Measurements from ENCODE around the gene APLN. TPM values are rescaled to one million over a fixed set of nuclear protein-coding genes. Genes with fewer than 3 reads are reported as not detected.
A peak's percentile ranks its signal among the peaks of the same experiment; 100 is the strongest.

APLN gene
- total RNA-seq, 5 donors from 2014 or later (not counting 1 experiment from before 2014, with no cell fraction given): 0.06 TPM; not detected in 4

DNA sequence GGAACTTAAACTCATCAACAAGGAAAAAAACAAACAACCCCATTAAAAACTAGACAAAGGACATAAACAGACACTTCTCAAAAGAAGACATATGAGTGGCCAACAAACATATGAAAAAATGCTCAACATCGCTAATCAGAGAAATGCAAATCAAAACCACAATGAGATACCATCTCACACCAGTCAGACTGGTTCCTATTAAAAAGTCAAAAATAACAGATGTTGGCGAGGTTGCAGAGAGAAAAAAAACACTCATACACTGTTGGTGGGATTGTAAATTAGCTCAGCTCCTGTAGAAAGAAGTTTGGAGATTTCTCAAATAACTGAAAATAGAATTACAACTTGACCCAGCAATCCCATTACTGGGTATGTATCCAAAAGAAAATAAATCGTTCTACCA, 28.7 kb downstream of the APLN start:
- ATAC-seq (replicated peaks in 1 of 4): no peak
- no CpG with 5 or more reads among the region's 3 CpGs for WGBS (ENCODE audit: insufficient coverage)
- no peaks in the 10 kb centered on the region for H3K36me3 Mint-ChIP-seq

DNA sequence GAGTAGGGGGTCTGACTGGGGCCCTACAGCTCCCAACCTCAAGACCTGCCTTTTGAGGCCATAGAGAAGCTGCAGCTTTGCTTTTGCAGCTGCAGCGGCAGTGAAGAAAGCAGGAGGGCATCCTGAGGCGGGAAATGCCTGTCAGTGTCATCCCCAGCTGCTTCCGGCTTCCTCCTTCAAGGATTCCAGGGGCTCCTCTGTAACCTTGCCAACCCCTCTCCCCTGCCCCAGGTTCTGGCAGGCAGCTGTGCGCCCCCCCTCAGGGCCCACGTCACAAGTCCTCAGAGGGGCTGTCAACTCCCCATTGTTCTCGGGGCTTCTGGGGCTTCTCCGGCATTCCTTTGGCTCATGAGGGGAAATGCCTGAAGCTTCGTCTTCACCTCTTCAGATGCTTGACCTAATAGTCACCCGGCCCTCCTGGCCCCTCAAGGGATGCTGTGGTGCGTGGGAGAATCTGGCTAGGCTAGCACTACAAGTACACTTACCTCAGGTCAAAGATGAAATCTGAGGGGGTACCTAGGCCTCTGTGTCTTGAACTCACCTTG, 31.9 kb downstream of the APLN start:
- no peak for ATAC-seq (replicated peaks in 1 of 4)
- no peak overlapping the region for H3K27ac ChIP-seq (ENCODE audit: low read length)
- no peak overlapping the region for H3K4me3 ChIP-seq (ENCODE audit: control insufficient read depth in 1 of 2, extremely low read depth in 1 of 2, low read length in 1 of 2)
- no peaks in the 10 kb centered on the region for H3K27me3 ChIP-seq (replicated peaks in 1 of 2; ENCODE audit: control insufficient read depth in 2 of 2, extremely low read depth in 1 of 2, insufficient read depth in 2 of 2, low read length in 1 of 2)
- no peak for DNase-seq
- Mint-ChIP-seq H3K36me3 (no peaks in the 10 kb centered on the region), H3K27me3 (peaks cover 1 to 34% of the 10 kb centered on the region in 2 donors), H3K4me1 (peaks cover 0 to 8% (median 0%) of the 10 kb centered on the region in 3 donors), H3K9me3 (no peaks in the 10 kb centered on the region), H3K27ac (no peak overlapping the region), H3K4me3 (no peak overlapping the region)
- H3K4me1 ChIP-seq (ENCODE audit: control insufficient read depth in 1 of 2, extremely low read depth in 1 of 2, insufficient read depth in 2 of 2, low read length in 2 of 2): no peaks in the 10 kb centered on the region
- ChIA-PET POLR2A (no interaction called here), CTCF (no interaction called here)
- H3K36me3 ChIP-seq (ENCODE audit: control insufficient read depth in 2 of 2, extremely low read depth in 1 of 2, insufficient read depth in 1 of 2, low read length in 1 of 2): no peaks in the 10 kb centered on the region
- no peaks in the 10 kb centered on the region for H3K9me3 ChIP-seq
- WGBS (ENCODE audit: insufficient coverage): 100% methylated on average over 1 of the region's 10 CpGs

More for the DNA sequence above, 28.7 kb downstream of the APLN start:
- H3K27me3 ChIP-seq (replicated peaks in 1 of 2; ENCODE audit: control insufficient read depth in 2 of 2, extremely low read depth in 1 of 2, insufficient read depth in 2 of 2, low read length in 1 of 2): no peaks in the 10 kb centered on the region
- Mint-ChIP-seq H3K27me3 (peaks cover 1 to 31% of the 10 kb centered on the region in 2 donors), H3K4me1 (peaks cover 0 to 8% (median 0%) of the 10 kb centered on the region in 3 donors), H3K27ac (no peak overlapping the region), H3K4me3 (no peak overlapping the region), H3K9me3 (no peaks in the 10 kb centered on the region)
- H3K4me3 ChIP-seq (ENCODE audit: control insufficient read depth in 1 of 2, extremely low read depth in 1 of 2, low read length in 1 of 2): no peak overlapping the region
- no peak for DNase-seq
- H3K4me1 ChIP-seq (ENCODE audit: control insufficient read depth in 1 of 2, extremely low read depth in 1 of 2, insufficient read depth in 2 of 2, low read length in 2 of 2): no peaks in the 10 kb centered on the region
- H3K36me3 ChIP-seq (ENCODE audit: control insufficient read depth in 2 of 2, extremely low read depth in 1 of 2, insufficient read depth in 1 of 2, low read length in 1 of 2): no peaks in the 10 kb centered on the region
- POLR2A ChIA-PET: no interaction called here
- no peak overlapping the region for H3K27ac ChIP-seq (ENCODE audit: low read length)
- CTCF ChIA-PET: interaction anchor here in 1 of 2 donors (0.6 kb wide), 1 partner anchor 12 kb away, joined by 3 read pairs; no protein-coding TSS in a partner anchor
- H3K9me3 ChIP-seq: no peaks in the 10 kb centered on the region

DNA sequence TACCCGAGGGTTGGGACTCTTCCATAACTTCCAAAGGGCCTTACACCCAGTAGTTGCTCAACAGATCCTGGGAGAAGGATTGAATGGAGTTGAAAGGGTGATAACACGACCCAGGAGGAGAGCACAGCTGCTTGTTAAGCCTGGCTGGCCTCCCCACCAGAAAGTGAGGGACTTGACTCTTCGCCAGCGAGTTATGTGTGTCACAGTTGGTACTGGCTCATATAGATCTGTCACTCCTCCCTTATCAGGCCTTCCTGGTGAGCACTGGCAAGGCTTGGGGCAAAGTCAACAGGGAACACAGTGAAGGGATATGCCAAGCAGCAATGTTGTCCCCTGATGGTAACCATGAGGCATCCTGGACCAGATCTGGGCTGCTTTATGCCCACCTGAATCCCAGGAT, 35.8 kb downstream of the APLN start:
- H3K27me3 Mint-ChIP-seq: peaks cover 0 to 25% of the 10 kb centered on the region in 2 donors
- H3K9me3 ChIP-seq: no peaks in the 10 kb centered on the region
- WGBS (ENCODE audit: insufficient coverage): no CpG with 5 or more reads among the region's 4 CpGs
- no peak overlapping the region for H3K4me3 Mint-ChIP-seq
- H3K4me3 ChIP-seq (ENCODE audit: control insufficient read depth in 1 of 2, extremely low read depth in 1 of 2, low read length in 1 of 2): no peak overlapping the region
- H3K27ac ChIP-seq (ENCODE audit: low read length): no peak overlapping the region
- ChIA-PET POLR2A (no interaction called here), CTCF (no interaction called here)
- H3K27ac Mint-ChIP-seq: no peak overlapping the region
- H3K9me3 Mint-ChIP-seq: no peaks in the 10 kb centered on the region
- DNase-seq (no peak), ATAC-seq (replicated peaks in 1 of 4) (no peak)
- no peaks in the 10 kb centered on the region for H3K4me1 ChIP-seq (ENCODE audit: control insufficient read depth in 1 of 2, extremely low read depth in 1 of 2, insufficient read depth in 2 of 2, low read length in 2 of 2)
- no peaks in the 10 kb centered on the region for H3K36me3 Mint-ChIP-seq
- no peaks in the 10 kb centered on the region for H3K27me3 ChIP-seq (replicated peaks in 1 of 2; ENCODE audit: control insufficient read depth in 2 of 2, extremely low read depth in 1 of 2, insufficient read depth in 2 of 2, low read length in 1 of 2)
- H3K36me3 ChIP-seq (ENCODE audit: control insufficient read depth in 2 of 2, extremely low read depth in 1 of 2, insufficient read depth in 1 of 2, low read length in 1 of 2): no peaks in the 10 kb centered on the region
- peaks cover 0 to 3% (median 0%) of the 10 kb centered on the region in 3 donors for H3K4me1 Mint-ChIP-seq

DNA sequence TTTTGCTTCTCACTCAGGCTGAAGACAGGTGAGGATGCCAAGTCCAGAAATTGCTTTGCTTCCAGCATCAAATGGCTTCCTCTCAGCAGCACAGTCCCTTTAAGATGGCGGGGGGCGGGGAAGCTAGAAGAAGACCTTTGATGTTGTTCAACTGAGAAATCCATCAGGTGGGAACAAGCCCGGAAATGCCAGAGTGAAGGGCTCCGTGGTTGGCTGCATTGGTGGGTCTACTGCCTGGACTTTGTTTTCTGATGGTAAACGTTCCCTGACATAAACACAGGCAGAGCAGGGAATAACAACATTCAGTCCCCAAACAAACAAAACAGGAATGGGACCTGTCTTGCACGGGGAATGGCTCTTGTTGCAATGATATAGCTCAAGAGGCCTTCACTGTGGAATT, 37.3 kb downstream of the APLN start:
- Mint-ChIP-seq H3K4me1 (peaks cover 0 to 8% (median 0%) of the 10 kb centered on the region in 3 donors), H3K4me3 (no peak overlapping the region), H3K36me3 (no peaks in the 10 kb centered on the region), H3K27ac (no peak overlapping the region), H3K27me3 (peaks cover 0 to 21% of the 10 kb centered on the region in 2 donors), H3K9me3 (no peaks in the 10 kb centered on the region)
- ChIA-PET CTCF (interaction anchor here in 1 of 2 donors (0.5 kb wide), 1 partner anchor 15 kb away, joined by 3 read pairs; no protein-coding TSS in a partner anchor), POLR2A (interaction anchor here (0.5 to 0.6 kb wide), 2 partner anchors 121 to 516 kb away, joined by 3 to 13 read pairs; no protein-coding TSS in a partner anchor)
- H3K4me3 ChIP-seq (ENCODE audit: control insufficient read depth in 1 of 2, extremely low read depth in 1 of 2, low read length in 1 of 2): no peak overlapping the region
- H3K4me1 ChIP-seq (ENCODE audit: control insufficient read depth in 1 of 2, extremely low read depth in 1 of 2, insufficient read depth in 2 of 2, low read length in 2 of 2): no peaks in the 10 kb centered on the region
- WGBS (ENCODE audit: insufficient coverage): 100% methylated on average over 1 of the region's 6 CpGs
- no peaks in the 10 kb centered on the region for H3K9me3 ChIP-seq
- no peak for ATAC-seq (replicated peaks in 1 of 4)
- no peaks in the 10 kb centered on the region for H3K27me3 ChIP-seq (replicated peaks in 1 of 2; ENCODE audit: control insufficient read depth in 2 of 2, extremely low read depth in 1 of 2, insufficient read depth in 2 of 2, low read length in 1 of 2)
- DNase-seq: no peak
- no peak overlapping the region for H3K27ac ChIP-seq (ENCODE audit: low read length)
- H3K36me3 ChIP-seq (ENCODE audit: control insufficient read depth in 2 of 2, extremely low read depth in 1 of 2, insufficient read depth in 1 of 2, low read length in 1 of 2): no peaks in the 10 kb centered on the region

DNA sequence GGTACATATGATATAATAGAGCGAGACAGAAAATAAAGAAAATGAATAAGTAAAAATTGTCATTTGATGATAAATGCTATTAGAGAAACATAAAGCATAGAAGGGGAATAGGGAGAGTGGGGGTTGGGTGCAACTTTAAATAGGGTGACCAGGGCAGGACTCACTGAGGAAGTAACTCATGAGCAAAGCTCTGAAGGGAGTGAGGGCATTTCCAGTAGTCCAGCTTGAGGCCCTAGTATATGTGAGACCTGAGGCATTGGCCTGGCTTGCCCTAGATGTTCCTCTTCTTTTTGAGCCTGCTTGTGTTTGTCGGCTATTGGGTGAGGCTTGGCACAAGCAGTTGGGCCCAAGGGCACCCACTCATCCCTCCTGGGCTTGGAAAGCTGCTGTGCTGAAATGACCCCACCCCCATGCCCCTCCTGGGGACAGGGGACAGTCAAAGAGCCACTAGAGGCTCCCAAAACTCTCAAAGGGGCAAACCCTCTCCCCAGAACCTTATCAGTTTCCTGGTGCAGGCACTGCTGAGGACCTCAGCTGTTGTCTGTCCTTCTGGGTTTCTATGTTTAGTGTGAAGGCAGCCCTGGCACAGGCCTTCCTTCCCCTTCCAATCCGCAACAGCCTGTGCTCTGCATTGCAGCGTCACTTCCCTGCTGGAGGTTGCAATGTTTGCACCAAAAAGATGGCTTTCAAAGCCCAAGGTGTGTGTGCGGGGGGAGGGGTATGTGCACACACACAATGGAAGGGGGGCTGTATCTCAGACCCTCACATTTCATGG, 40.1 kb downstream of the APLN start:
- Mint-ChIP-seq H3K4me1 (peaks cover 0 to 8% (median 0%) of the 10 kb centered on the region in 3 donors), H3K4me3 (no peak overlapping the region), H3K9me3 (no peaks in the 10 kb centered on the region), H3K36me3 (no peaks in the 10 kb centered on the region), H3K27ac (no peak overlapping the region), H3K27me3 (peaks cover 0 to 19% of the 10 kb centered on the region in 2 donors)
- no CpG with 5 or more reads among the region's 5 CpGs for WGBS (ENCODE audit: insufficient coverage)
- no peaks in the 10 kb centered on the region for H3K27me3 ChIP-seq (replicated peaks in 1 of 2; ENCODE audit: control insufficient read depth in 2 of 2, extremely low read depth in 1 of 2, insufficient read depth in 2 of 2, low read length in 1 of 2)
- no peaks in the 10 kb centered on the region for H3K4me1 ChIP-seq (ENCODE audit: control insufficient read depth in 1 of 2, extremely low read depth in 1 of 2, insufficient read depth in 2 of 2, low read length in 2 of 2)
- no peaks in the 10 kb centered on the region for H3K9me3 ChIP-seq
- no peak overlapping the region for H3K4me3 ChIP-seq (ENCODE audit: control insufficient read depth in 1 of 2, extremely low read depth in 1 of 2, low read length in 1 of 2)
- no peaks in the 10 kb centered on the region for H3K36me3 ChIP-seq (ENCODE audit: control insufficient read depth in 2 of 2, extremely low read depth in 1 of 2, insufficient read depth in 1 of 2, low read length in 1 of 2)
- CTCF ChIA-PET: no interaction called here
- POLR2A ChIA-PET: no interaction called here
- ATAC-seq (replicated peaks in 1 of 4) (no peak), DNase-seq (no peak)
- H3K27ac ChIP-seq (ENCODE audit: low read length): no peak overlapping the region

DNA sequence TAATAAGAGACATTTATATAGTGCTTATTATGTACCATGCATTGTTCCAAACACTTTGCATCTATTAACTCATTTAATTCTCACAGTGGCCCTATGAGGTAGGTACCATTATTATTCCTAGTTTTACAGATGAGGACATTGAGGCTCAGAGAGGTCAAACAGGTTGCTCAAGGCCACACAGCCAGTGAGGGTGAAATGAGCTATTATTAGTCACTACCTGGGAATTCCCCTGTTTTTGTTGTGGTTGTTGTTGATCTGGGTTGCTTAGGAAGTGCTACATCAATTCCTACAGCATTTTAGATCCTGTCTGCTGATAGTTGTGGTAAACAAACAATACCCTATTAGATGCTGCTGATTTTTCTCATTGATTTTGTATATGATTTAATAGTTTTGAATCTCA, 41.2 kb downstream of the APLN start:
- CTCF ChIA-PET: interaction anchor here (0.6 to 1.0 kb wide), 2 partner anchors 12 to 576 kb away, joined by 4 read pairs; no protein-coding TSS in a partner anchor
- Histone ChIP-seq H3K4me3 (ENCODE audit: control insufficient read depth in 1 of 2, extremely low read depth in 1 of 2, low read length in 1 of 2) (no peak overlapping the region), H3K4me1 (ENCODE audit: control insufficient read depth in 1 of 2, extremely low read depth in 1 of 2, insufficient read depth in 2 of 2, low read length in 2 of 2) (no peaks in the 10 kb centered on the region), H3K27ac (ENCODE audit: low read length) (no peak overlapping the region), H3K27me3 (replicated peaks in 1 of 2; ENCODE audit: control insufficient read depth in 2 of 2, extremely low read depth in 1 of 2, insufficient read depth in 2 of 2, low read length in 1 of 2) (no peaks in the 10 kb centered on the region), H3K36me3 (ENCODE audit: control insufficient read depth in 2 of 2, extremely low read depth in 1 of 2, insufficient read depth in 1 of 2, low read length in 1 of 2) (no peaks in the 10 kb centered on the region), H3K9me3 (no peaks in the 10 kb centered on the region)
- Mint-ChIP-seq H3K9me3 (no peaks in the 10 kb centered on the region), H3K4me1 (peaks cover 0 to 8% (median 0%) of the 10 kb centered on the region in 3 donors), H3K4me3 (no peak overlapping the region), H3K27me3 (peaks cover 0 to 19% of the 10 kb centered on the region in 2 donors), H3K27ac (no peak overlapping the region), H3K36me3 (no peaks in the 10 kb centered on the region)
- ATAC-seq (replicated peaks in 1 of 4): peak in 1 of 4 experiments; percentile 39
- peak in 1 of 35 experiments; percentile 44 for DNase-seq
- POLR2A ChIA-PET: no interaction called here
